ENCODE results near the gene RNMT. TPM values are rescaled to one million over a fixed set of nuclear protein-coding genes. Genes with fewer than 3 reads are reported as not detected.
"Not testable (repeated sequence)": the region's sequence is repeated elsewhere in the genome, so short reads cannot be mapped to it uniquely, and the experiment has no call there.

RNMT gene
- polyA plus RNA-seq, 3 donors: 12.9 to 36.4 (median 32.6) TPM

- 100% methylated on average over 2 of the region's 3 CpGs for WGBS (ENCODE audit: insufficient coverage)
- Histone ChIP-seq H2AFZ (ENCODE audit: insufficient read depth, low read depth, low read length, poor library complexity, severe bottlenecking) (no peak overlapping the region), H4K20me1 (ENCODE audit: insufficient read depth, low read length) (no peaks in the 10 kb centered on the region), H3K36me3 (replicated peaks in 1 of 2; ENCODE audit: control insufficient read depth in 1 of 2, insufficient read depth in 2 of 2, low read length in 2 of 2) (peaks cover 69 to 91% of the 10 kb centered on the region in 2 donors), H3K4me1 (ENCODE audit: control insufficient read depth in 1 of 2, insufficient read depth in 2 of 2, low read length in 2 of 2) (no peaks in the 10 kb centered on the region), H3K79me2 (ENCODE audit: insufficient read depth, low read length) (no peaks in the 10 kb centered on the region), H3K4me2 (replicated peaks; ENCODE audit: extremely low read depth, low read length, poor library complexity, severe bottlenecking) (no peak overlapping the region), H3K4me3 (replicated peaks in 1 of 3; ENCODE audit: low read depth in 2 of 3, low read length in 3 of 3) (no peak overlapping the region), H3K27ac (ENCODE audit: low read depth in 1 of 2, low read length in 2 of 2) (no peak overlapping the region), H3K27me3 (ENCODE audit: control insufficient read depth in 2 of 2, insufficient read depth in 2 of 2, low read length in 2 of 2) (no peaks in the 10 kb centered on the region), H3K9ac (ENCODE audit: insufficient read depth, low read length, poor library complexity, severe bottlenecking) (no peak overlapping the region), H3K9me3 (replicated peaks in 1 of 2; ENCODE audit: control insufficient read depth in 1 of 2, insufficient read depth in 1 of 2, low read length in 2 of 2) (no peaks in the 10 kb centered on the region)
- H3K36me3 Mint-ChIP-seq: peaks cover 81 to 88% of the 10 kb centered on the region in 2 donors
- DNase-seq: no peak
- no peaks in the 10 kb centered on the region for H3K4me1 Mint-ChIP-seq
- H3K9me3 Mint-ChIP-seq: peaks cover 0 to 6% (median 0%) of the 10 kb centered on the region in 7 donors
- no peak overlapping the region for H3K4me3 Mint-ChIP-seq
- intact Hi-C loops (cut with micrococcal nuclease): no loop called here
- H3K27me3 Mint-ChIP-seq (ENCODE audit: low read depth in 3 of 3): no peaks in the 10 kb centered on the region
- TF ChIP-seq CTCF (IDR thresholded peaks at IDR 0.05): no peak
- H3K27ac Mint-ChIP-seq: no peak overlapping the region
These were observed 20.2 kb downstream of the RNMT start for GRCh38 chr18:13746633-13747032.

DNA sequence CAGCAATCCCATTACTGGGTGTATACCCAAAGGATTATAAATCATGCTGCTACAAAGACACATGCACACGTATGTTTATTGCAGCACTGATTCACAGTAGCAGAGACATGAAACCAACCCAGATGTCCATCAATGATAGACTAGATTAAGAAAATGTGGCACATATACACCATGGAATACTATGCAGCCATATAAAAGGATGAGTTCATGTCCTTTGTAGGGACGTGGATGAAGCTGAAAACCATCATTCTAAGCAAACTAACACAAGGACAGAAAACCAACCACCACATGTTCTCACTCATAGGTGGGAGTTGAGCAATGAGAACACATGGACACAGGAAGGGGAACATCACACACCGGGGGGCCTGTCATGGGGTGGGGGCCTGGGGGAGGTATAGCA is 25.1 kb downstream of the RNMT start:
- not testable (repeated sequence) for H3K4me3 Mint-ChIP-seq; H3K27ac ChIP-seq (ENCODE audit: low read depth in 1 of 2, low read length in 2 of 2); H3K9me3 Mint-ChIP-seq

More for the DNA sequence above, 25.1 kb downstream of the RNMT start:
- H3K4me3 ChIP-seq (replicated peaks in 1 of 3; ENCODE audit: low read depth in 2 of 3, low read length in 3 of 3); H3K4me1 ChIP-seq (ENCODE audit: control insufficient read depth in 1 of 2, insufficient read depth in 2 of 2, low read length in 2 of 2); H3K79me2 ChIP-seq (ENCODE audit: insufficient read depth, low read length); H3K9ac ChIP-seq (ENCODE audit: insufficient read depth, low read length, poor library complexity, severe bottlenecking); H3K4me2 ChIP-seq (replicated peaks; ENCODE audit: extremely low read depth, low read length, poor library complexity, severe bottlenecking); H3K27me3 ChIP-seq (ENCODE audit: control insufficient read depth in 2 of 2, insufficient read depth in 2 of 2, low read length in 2 of 2); DNase-seq; H2AFZ ChIP-seq (ENCODE audit: insufficient read depth, low read depth, low read length, poor library complexity, severe bottlenecking); H3K9me3 ChIP-seq (replicated peaks in 1 of 2; ENCODE audit: control insufficient read depth in 1 of 2, insufficient read depth in 1 of 2, low read length in 2 of 2); intact Hi-C loops (cut with micrococcal nuclease); H3K27me3 Mint-ChIP-seq (ENCODE audit: low read depth in 3 of 3); H3K4me1 Mint-ChIP-seq; H4K20me1 ChIP-seq (ENCODE audit: insufficient read depth, low read length): not testable (repeated sequence)
- peak overlapping the region in 1 of 7 donors; percentile 62 for H3K27ac Mint-ChIP-seq
- no CpG with 5 or more reads among the region's 3 CpGs for WGBS (ENCODE audit: insufficient coverage)
- peaks cover 74 to 96% of the 10 kb centered on the region in 2 donors for H3K36me3 ChIP-seq (replicated peaks in 1 of 2; ENCODE audit: control insufficient read depth in 1 of 2, insufficient read depth in 2 of 2, low read length in 2 of 2)
- peaks cover 90 to 97% of the 10 kb centered on the region in 2 donors for H3K36me3 Mint-ChIP-seq

Data from CD14-positive monocyte (primary cell).